ENCODE measurements around the gene MRPS25.

Gene MRPS25

GRCh38 chr3:15064835-15065549 is at the start of gene MRPS25:
Gene MRPS25 (minus strand): TSS chr3:15065315. CDS start chr3:15065194, 121 bp downstream.
- DNase-seq = peak; percentile 59

- DNase-seq = no peak
These were observed 48.8 kb upstream of the MRPS25 start for GRCh38 chr3:15113884-15114283.

GRCh38 chr3:15113471-15113870 is 48.4 kb upstream of the MRPS25 start:
- DNase-seq = peak; percentile 50

- DNase-seq = no peak
These were observed 46.9 kb upstream of the MRPS25 start for GRCh38 chr3:15112011-15112410.

- no peak for DNase-seq
These were observed 45.1 kb upstream of the MRPS25 start for GRCh38 chr3:15110206-15110605.

- no peak for DNase-seq
These were observed 43.8 kb upstream of the MRPS25 start for GRCh38 chr3:15108869-15109268.

- DNase-seq = peak; percentile 23
These were observed 43.0 kb upstream of the MRPS25 start for GRCh38 chr3:15108082-15108545.

GRCh38 chr3:15107075-15107947 is 42.2 kb upstream of the MRPS25 start:
- no peak for DNase-seq

- DNase-seq = no peak
These were observed 37.7 kb upstream of the MRPS25 start for GRCh38 chr3:15102836-15103235.

- no peak for DNase-seq
These were observed 37.1 kb upstream of the MRPS25 start for GRCh38 chr3:15102256-15102655.

- DNase-seq = no peak
These were observed 34.4 kb upstream of the MRPS25 start for GRCh38 chr3:15099364-15100098.

- DNase-seq = peak; percentile 82
These were observed 33.6 kb upstream of the MRPS25 start, which contains the start of gene RBSN for GRCh38 chr3:15098503-15099363. Gene RBSN (minus strand): TSS chr3:15099148. CDS start chr3:15096120, 3,028 bp downstream.

GRCh38 chr3:15097891-15098290 is 32.8 kb upstream of the MRPS25 start:
- no peak for DNase-seq

- DNase-seq = no peak
These were observed 30.9 kb upstream of the MRPS25 start for GRCh38 chr3:15096046-15096445.

- DNase-seq = no peak
These were observed 29.2 kb upstream of the MRPS25 start for GRCh38 chr3:15094187-15094875.

- no peak for DNase-seq
These were observed 27.6 kb upstream of the MRPS25 start for GRCh38 chr3:15092686-15093085.

GRCh38 chr3:15091575-15091974 is 26.5 kb upstream of the MRPS25 start:
- DNase-seq = no peak

- DNase-seq = no peak
These were observed 24.1 kb upstream of the MRPS25 start for GRCh38 chr3:15089201-15089600.

GRCh38 chr3:15086699-15087098 is 21.6 kb upstream of the MRPS25 start:
- DNase-seq = no peak

GRCh38 chr3:15086263-15086662 is 21.1 kb upstream of the MRPS25 start:
- no peak for DNase-seq

- DNase-seq = no peak
These were observed 18.1 kb upstream of the MRPS25 start for GRCh38 chr3:15083252-15083651.
